GM04503 (cell line): ENCODE data around the gene HECW1.
"Not testable (repeated sequence)": the region's sequence is repeated elsewhere in the genome, so short reads cannot be mapped to it uniquely, and the experiment has no call there.

Experiments
- DNase-seq: peaks from one replicate; pipeline ENCODE4 v3.0.0-alpha.2; 2012; ENCODE audit warnings: low read depth

The HECW1 gene

DNA sequence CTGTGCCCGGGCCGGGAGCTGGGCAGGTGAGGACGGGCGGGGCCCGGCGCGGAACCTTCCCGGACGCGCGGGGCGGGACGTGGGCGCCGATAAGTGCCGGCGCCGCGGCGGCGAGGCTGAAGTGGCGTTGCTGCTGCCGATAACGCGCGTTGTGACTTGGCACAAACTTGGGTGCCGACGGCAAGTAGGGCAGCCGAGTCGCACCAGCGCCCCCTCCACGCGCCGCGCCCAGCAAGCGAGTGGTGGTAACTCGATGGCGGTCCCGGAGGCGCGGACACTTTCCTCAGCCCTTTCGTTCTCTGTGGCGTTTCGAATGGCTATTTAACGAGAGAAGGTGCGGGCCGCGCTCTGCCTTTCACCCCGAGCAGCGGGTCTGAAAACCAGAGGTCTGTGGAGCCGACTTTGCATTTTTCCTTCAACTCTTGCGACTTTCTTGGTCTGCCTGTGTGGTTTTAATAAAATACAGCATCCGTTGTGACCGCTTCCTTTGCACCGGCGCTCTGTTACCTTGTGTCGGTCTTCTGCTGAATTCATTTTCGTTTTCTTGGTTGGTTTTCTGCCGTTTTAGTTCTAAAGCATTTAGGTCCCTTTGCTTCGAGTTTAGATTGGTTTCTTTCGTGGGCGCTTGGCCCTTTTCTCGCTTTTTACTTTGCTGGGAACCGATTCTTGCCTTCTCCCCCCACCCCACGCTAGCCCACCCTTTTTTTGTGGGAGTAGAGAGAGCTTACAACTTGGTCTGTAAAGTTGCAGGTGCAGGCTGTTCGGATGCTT, 471.2 kb downstream of the HECW1 start:
- DNase-seq = no peak

DNA sequence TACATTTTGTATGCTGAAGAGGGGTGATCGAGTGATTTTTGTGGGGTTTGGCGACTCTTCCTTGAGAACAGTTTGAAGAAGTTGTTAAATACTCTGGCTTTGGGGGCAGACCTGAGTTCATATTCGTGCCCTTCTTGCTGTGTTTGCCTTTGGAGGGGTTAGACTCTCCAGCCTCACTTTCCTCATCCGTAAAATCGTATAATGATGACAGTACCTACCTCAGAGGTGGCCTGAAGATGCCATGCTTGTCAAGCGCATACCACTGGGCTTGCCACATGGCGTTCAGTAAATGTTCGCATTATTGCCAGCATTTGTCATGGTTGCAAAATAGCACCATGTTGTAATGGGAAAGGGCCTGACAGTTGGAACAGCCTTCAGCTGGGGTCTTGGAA, 471.7 kb downstream of the HECW1 start:
- DNase-seq = no peak

DNA sequence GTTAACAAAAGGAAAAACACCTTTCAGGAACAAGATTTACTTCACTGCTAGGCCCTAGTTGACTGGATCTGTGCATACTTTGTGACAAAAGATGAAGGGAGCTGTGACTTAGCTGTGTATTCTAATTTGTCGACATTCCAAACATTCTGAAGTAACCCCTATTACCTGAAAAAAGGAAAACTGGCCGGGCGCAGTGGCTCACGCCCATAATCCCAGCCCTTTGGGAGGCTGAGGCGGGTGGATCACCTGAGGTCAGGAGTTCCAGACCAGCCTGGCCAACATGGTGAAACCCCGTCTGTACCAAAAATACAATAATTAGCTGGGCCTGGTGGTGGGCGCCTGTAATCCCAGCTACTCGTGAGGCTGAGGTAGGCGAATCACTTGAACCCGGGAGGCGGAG, 472.3 kb downstream of the HECW1 start:
- DNase-seq = not testable (repeated sequence)

DNA sequence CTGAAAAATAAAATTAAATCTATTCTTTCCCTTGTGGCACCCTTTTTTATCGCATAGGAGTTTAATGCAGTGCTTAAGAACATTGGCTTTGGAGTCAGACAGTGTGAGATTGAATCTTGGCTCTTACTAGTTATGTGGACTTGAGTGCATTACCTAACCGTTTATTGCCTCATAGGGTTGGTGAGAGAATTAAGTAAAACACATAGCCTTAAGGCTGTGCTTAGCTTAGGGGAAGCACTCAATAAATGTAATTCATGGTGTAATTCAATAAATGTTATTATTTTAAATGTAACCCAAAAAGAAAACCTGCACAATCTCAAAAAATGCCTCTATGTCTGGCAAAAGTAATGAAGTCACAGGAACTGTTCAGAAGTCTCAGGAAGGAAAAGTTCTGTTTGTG, 473.1 kb downstream of the HECW1 start:
- DNase-seq = no peak

DNA sequence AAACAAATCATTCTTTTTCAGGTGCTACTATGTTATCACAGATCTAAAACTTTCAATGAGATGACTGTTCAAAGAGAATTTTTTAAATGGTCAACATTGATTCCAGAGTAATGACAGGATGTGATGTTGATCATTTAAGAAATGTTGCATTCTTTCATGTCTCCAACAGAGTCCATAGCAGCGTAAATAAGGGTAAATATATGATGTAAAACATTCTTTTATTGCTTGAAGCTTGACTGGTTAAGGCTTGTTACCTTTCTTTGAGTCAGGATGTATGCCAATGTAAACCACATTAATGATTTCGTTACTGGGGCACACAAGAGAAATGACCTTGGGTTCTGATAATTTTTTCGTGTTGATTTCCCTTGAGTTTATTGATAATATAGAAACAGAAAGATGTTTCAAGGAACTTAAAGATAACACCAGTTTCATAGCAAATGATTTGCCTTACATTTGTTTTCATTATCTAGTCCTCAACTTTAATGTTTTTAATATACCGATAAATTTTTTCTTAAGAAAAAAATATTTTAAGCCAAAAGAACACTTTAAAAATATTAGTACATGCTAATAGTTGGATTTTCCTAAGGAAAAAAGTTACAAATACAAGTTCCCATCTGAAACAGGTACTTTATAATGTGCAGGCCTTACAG, 473.9 kb downstream of the HECW1 start:
- DNase-seq = no peak

DNA sequence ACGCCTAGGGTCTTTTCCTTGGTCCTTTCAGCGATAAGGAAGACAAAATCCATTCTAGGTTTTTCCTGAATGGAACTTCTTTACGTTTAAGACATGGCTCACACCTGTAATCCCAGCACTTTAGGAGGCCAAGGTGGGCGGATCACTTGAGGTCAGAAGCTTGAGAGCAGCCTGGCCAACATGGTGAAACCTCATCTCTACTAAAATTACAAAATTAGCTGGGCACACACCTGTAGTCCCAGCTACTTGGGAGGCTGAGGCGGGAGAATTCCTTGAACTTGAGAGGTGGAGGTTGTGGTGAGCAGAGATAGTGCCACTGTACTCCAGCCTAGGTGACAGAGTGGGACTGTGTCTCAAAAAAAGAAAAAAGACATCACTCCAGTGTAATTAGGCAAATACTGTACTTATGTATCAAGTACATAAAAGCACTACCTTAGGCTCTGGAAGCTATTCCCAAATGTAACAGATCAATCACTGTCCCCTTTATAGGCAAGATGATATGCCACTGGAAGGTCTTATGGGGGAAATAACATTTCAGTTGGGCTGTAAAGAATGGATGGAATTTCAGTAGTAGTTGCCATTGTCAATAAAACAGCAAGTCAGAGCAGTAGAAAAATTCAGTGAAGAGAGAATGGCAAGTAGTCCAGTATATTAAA, 476.2 kb downstream of the HECW1 start:
- no peak for DNase-seq

DNA sequence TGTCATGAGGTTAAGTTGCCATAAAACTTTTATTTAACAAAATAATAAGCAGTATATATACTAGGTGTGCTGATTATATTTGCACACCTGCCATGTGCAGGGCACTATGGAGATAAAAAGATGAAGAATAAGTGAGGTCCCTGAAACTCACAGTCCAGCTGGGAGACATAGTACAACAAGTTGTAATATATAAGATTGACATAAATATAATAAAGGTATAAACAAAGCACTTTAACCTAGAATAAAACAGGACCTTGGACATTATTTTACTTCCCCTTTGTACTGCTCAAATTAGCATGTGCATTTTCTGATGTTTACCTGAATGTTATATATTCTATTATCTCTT, 476.7 kb downstream of the HECW1 start:
- DNase-seq = no peak

DNA sequence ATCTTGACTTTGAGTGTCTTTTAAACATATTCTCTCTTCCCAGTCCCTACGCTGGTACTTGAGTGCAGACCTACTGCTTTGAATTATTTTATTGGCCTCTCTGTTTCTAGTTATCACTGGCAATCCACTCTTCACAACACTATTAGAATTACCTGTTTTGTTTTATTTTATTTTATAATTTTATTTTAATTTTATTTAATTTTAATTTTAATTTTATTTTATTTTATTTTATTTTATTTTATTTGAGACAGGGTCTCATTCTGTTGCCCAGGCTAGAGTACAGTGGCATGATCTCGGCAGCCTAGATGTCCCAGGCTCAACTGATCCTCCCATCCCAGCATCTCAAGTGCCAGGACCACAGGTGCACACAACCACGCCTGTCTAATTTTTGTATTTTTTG, 477.3 kb downstream of the HECW1 start:
- no peak for DNase-seq

DNA sequence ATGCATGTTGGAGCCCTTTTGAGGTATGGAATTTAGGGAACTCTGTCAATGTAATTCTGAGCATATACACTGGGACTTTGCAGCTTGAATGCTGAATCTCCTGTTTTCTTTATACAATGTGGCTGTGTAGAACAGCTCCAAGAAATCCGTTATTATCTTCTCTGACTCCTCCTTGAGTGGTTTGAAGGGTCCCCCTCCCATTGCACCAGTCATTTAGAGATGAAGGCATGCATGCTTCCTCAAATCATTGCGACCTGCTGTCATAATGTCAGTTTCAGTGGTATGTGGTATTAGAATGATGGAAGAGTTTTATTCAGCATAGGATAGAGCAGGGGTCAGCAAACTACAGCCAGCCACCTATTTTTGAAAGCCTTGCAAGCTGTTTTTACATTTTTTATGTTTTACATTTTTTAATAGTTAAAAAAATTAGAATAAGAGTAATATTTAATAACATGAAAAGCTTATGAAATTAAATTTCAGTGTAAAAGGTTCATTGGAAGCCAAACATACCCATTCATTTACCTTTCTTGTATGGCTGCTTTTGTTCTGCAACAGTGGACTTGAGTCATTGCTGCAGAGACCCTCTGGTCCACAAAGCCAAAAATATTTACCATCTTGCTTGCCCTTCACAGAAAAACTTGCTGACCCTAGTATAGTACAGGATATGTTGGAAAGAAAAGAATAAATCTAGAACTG, 478.6 kb downstream of the HECW1 start:
- DNase-seq = no peak

DNA sequence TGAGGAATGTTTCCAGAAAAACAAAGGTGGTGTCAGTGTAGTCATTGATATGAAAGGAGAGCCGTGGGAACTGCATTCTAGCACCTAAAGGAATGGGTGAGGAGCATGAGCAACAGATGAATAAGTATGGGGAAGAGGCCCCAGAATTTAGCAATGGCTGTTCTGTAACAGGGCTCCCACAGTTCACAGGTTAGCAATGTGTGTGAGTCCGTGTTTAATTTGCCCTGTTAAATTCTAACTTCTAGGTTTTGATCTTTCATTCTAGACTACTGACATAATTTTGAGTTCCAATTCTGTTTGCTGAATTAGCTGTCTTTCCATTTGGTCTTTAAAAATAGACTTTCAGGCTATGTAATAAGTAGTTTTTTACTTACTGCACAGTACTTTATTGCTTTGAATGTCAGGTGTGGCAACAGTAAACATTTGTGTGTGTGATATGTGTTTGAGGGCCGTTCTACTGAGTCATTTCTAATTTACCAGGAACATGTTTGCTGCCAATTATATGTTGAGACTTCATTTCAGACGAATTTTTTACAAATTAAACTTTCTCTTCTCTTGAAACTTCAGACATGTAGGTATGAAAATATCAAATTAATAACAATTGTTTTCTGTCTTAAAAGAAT, 479.2 kb downstream of the HECW1 start:
- DNase-seq = no peak

DNA sequence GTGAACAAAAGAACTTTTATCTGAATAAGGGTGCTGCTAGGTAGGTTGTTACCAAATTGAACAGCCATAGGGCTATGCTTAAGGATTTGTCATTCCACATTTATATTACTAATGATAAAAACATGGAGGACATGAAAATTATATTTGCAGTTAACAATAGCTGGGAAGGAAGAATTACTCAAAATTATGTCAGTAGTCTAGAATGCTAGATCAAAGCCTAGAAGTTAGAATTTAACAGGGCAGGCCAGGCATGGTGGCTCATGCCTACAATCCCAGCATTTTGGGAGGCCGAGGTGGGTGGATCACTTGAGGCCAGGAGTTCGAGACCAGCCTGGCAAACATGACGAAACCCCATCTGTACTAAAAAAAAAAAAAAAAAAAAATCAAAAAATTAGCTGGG, 479.9 kb downstream of the HECW1 start:
- no peak for DNase-seq

DNA sequence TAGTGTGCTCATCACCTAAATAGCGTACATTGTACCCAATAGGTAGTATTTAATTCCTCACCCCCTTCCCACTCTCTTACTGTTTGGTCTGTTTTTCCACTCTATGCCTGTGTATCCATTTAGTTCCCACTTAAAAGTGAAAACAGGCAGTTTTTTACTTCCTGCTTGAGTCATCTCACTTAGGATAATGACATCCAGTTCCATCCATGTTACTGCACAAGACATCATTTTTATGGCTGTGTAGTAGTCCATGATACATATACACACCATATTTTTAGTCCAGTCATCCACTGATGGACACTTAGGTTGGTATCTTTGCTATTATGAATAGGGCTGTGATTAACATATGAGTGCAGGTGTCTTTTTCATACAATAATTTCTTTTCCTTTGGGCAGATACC, 480.6 kb downstream of the HECW1 start:
- DNase-seq = no peak

DNA sequence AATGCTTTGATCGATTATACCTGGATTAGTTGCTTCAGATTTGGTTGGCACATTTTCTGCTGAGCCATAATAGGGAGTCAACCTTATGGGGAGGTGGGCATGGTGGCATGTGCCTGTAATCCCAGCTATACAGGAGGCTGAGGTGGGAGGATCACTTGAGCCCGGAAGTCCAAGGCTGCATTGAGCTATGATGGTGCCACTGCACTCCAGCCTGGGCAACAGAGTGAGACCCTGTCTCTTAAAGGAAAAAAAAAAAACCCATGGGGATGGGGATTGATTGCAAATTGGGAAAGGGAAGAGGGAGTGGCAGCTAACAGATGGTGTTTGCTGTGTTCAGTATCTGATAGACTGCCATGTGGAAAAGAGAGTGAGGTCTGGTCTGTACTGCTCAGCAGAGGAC, 481.6 kb downstream of the HECW1 start:
- DNase-seq = no peak

DNA sequence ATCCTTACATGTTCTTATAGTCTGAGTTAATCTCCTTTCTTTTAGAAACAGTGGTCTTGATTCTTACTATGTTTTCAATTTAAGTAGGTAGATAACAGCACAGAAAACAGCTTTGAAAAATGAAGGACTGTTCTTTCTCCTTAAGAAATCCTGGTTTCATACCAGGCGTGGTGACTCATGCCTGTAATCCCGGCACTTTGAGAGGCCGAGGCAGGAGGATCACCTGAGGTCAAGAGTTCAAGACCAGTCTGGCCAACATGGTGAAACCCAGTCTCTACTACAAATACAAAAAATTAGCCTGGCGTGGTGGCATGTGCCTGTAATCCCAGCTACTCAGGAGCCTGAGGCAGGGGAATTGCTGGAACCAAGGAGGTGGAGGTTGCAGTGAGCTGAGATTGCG, 484.0 kb downstream of the HECW1 start:
- not testable (repeated sequence) for DNase-seq

DNA sequence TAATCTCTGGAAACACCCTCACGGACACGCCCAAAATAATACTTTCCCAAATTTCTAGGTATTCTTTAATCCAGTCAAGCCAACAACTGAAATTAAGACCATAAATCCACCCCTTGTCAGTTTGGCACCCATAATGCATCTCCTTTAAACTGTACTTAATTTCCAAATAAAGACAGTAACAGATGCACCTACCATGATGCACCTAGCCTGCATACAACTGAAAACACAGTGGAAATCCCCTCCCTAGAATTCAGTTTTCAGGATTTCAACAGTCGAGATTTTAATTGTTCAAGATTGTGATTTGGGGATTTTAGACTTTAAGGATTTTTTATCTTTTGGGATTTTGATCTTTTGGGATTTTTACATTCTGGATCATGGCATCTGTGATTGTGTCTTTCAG, 487.6 kb downstream of the HECW1 start:
- no peak for DNase-seq

DNA sequence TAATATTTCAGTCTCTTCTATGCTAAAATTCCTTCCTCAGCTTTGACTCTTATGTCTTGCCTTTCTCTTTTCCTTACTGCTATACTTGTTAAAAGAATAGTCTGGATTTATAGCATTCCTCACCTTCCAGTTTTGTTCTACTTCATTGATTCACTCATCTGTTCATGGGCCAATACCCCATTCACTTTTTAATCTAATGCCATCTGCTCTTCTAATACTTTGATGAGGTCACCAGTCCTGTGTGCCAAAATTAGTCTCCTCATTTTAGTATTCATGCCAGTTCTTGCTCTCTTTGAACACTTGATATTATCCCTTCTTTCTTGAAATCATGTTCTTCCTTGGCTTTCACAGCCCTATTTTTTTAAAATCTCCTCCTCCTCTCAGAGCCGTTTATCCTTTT, 489.8 kb downstream of the HECW1 start:
- no peak for DNase-seq

DNA sequence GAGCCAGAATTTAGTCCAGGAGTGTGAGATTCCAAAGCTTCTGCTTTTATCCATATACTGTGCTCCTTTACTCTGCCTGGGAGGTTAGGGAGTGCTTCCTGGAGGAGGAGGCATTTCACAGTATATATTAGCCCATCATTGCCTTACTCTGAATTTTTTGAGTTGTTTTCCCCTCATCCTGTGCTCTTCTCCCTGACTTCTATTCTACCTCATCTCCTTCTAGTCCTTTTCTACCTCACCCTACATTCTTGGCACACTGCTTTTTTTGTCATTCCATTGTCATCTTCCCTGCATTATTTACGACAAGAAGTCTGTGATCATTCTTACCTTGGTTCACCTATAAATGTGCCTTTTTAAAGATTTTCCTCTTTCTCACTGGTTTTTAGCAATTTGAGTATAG, 491.8 kb downstream of the HECW1 start:
- no peak for DNase-seq

DNA sequence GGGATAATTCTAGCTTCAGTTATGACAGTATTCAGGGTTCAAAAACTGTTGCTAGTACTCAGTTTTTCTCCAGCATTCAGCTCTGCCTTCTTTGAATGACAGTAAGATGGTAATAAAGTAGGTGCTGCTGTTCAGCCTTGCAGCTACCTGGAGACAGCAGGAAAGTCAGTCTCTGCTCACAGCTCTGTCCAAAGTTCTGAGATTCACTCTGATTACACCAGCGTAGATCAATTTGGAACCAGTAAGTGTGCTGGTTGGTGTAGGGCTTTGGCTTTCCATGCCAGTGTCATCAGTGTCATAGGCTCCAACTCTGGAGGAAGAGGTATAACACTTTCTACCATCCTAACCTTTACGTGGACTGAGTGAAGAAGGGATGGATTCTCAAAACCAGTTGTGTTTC, 496.6 kb downstream of the HECW1 start:
- DNase-seq = no peak

DNA sequence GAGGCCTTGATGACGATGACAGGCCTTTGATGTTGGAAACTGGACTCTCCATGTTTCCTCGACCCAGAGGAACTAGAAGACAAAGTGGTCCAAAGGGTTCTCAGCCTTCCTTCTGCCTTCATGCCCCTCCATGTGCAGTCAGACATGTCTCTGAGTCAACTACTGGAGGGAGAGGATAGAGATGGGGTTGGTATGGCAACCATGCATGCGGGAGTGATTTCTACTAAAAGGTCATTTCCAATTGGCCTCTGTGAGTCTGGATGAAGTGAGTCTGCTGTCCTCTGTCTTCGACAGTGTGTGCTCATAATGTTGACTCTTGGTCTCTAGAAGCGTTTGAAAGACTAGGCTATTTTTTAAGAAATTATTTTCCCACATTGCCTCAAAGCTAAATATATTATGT, 499.7 kb downstream of the HECW1 start:
- no peak for DNase-seq

DNA sequence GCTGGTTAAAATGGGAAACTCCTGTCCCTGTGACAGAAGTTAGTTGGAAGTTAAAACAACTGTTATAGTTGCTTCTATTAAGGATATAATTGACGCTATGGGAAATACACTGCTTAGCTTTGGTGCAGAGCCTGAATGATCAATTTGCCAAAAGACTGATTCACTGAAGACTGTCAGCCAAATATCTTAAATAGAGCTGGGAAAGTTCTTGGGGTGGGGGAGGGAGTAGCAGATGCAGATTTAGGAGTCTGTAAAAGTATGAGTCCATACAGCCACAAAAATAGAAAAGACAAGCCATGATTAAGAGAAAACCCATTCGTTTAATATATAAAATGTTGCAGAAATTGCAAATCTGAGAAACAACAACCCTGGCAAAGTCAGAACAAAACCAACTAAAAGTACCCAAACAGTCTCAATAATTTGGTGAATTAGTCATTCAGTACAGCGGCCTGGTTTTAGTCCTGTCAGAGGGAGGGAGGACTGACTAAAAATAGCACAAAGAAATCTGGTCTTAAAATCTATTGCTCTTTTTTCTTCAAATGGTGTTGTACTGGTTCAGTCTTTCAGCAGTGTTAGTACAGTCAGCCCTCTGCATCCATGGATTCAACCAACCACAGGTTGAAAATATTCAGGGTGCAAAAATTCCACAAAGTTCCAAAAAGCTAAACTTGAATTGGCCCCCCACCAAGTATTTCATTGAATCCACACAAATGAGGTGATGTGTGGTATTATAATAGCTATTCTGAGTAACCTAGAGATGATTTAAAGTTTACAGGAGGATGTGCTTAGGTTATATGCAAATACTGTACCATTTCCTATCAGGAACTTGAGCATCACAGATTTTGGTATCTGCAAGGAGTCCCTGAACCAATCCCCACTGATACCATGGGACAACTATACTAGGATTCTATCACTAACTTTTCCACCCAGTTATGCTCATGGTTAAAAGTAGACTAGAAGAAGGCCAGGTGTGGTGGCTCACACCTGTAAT, 500.4 kb downstream of the HECW1 start:
- peak; percentile 60 for DNase-seq
